Activated CD8-positive, alpha-beta T cell treated with anti-CD3 and anti-CD28 coated beads, Interleukin-2, amount 10 ng/mL, durations not matched to agents 7 days and 5 days (primary cell): ENCODE measurements around the gene BSX. TPM values are rescaled to one million over a fixed set of nuclear protein-coding genes. Genes with fewer than 3 reads are reported as not detected.

Experiments used
- ATAC-seq: fragments of 150-1000 bp; cut with Tn5 transposase; one replicate; pipeline ENCODE4 v1.10.0; 2021; ENCODE audit warnings: moderate library complexity
- CTCF ChIA-PET: fragments of 350-600 bp; sonication (Branson Sonifier 250); formaldehyde crosslinking; loops from one replicate; lab custom pipeline; 2021; ENCODE audit warnings: antibody characterized with exemption; lab: Charles Lee
- POLR2A ChIA-PET: fragments of 350-600 bp; sonication (Branson Sonifier 250); formaldehyde crosslinking; loops from one replicate; lab custom pipeline; 2021; ENCODE audit warnings: antibody characterized with exemption; lab: Charles Lee
- DNase-seq: peaks from one replicate; pipeline ENCODE4 v3.0.0-alpha.2; 2020
- H3K27ac Mint-ChIP-seq: one replicate; pipeline ENCODE4 v1.8.0; 2021; ENCODE audit warnings: mild to moderate bottlenecking, mixed read lengths
- H3K27me3 Mint-ChIP-seq: one replicate; pipeline ENCODE4 v1.8.0; 2021; ENCODE audit warnings: low read depth, mixed read lengths
- H3K36me3 Mint-ChIP-seq: one replicate; pipeline ENCODE4 v1.8.0; 2021; ENCODE audit warnings: low read depth, mixed read lengths
- H3K4me1 Mint-ChIP-seq: one replicate; pipeline ENCODE4 v1.8.0; 2021; ENCODE audit warnings: low read depth, mixed read lengths
- H3K4me3 Mint-ChIP-seq: one replicate; pipeline ENCODE4 v1.8.0; 2021; ENCODE audit warnings: mild to moderate bottlenecking, mixed read lengths
- H3K9me3 Mint-ChIP-seq: one replicate; pipeline ENCODE4 v1.8.0; 2022; ENCODE audit warnings: mixed read lengths; ENCODE audit not compliant: insufficient read depth
- total RNA-seq, 2 experiments: library from RNA; stranded (reverse); gene quantifications; one replicate each; pipeline ENCODE4 v1.2.3, GENCODE V29; 2021

Gene BSX
- total RNA-seq: not detected

DNA sequence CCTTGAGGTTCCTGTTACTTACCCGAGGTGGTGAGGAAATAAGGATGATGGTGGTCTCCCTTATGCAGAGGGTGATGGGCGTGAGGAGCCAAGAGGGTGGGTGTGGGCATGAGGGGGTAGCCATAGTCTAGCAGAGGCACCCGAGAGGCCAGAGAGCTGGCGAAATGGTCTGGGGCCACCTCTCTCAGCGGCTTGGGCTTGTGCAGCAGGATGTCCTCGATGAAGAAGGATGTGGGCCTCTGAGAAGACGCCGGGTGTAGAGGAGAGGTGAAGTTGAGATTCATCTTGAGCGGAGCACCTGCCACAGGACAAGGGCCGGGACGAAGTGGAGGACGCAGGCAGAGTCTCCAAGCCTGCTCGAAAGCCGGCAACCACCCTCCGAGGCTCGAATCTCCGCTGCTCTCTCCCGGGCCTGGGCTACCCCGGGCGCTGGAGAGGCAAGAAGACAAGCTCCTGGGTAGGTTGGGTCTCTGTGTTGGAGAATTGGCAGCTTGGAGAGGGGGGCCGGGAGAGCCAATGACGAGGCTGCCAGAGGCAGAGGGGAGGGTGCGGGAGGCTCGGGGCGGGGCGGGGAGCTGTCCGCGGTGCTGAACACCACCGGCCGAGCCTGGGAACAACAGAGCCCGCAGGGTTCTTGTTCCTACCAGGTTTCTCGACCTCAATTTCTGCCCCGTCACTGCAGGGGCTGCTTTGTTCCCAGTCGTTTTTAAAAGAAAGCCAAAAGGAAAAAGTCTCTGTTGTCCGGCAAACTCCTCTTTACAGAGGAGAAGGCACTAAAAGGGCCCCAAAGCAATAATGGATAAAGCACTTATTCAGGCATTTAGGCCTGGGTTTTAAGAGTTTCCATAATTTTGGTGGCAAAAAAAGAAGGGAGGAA is at the start of gene BSX:
Gene BSX, minus strand, starts transcription at position 447 of the 877 bp plus-strand sequence. Its CDS starts 163 bp downstream, at position 284.
- peaks cover 31% of the 10 kb centered on the region for H3K4me1 Mint-ChIP-seq
- H3K27ac Mint-ChIP-seq: no peak within 1 kb of the TSS
- ChIA-PET CTCF (interaction anchor here (1.9 kb wide), 1 partner anchor 39 kb away, joined by 8 read pairs; no protein-coding TSS in a partner anchor), POLR2A (interaction anchor here (0.7 kb wide), 1 partner anchor 100 kb away, joined by 3 read pairs; no protein-coding TSS in a partner anchor)
- peak; percentile 72 for DNase-seq
- no peaks in the 10 kb centered on the region for H3K9me3 Mint-ChIP-seq
- peaks cover 87% of the 10 kb centered on the region for H3K27me3 Mint-ChIP-seq
- no peak within 1 kb of the TSS for H3K4me3 Mint-ChIP-seq
- ATAC-seq: peak; percentile 74
- peaks cover 5% of the 10 kb centered on the region for H3K36me3 Mint-ChIP-seq

GRCh38 chr11:123030517-123030916 is 48.9 kb upstream of the BSX start:
- H3K4me1 Mint-ChIP-seq: peaks cover 7% of the 10 kb centered on the region
- H3K36me3 Mint-ChIP-seq: no peaks in the 10 kb centered on the region
- CTCF ChIA-PET: interaction anchor here (1.1 to 1.6 kb wide), 5 partner anchors 8 to 177 kb away, joined by 3 to 7 read pairs (median 4); no protein-coding TSS in a partner anchor
- H3K4me3 Mint-ChIP-seq: no peak overlapping the region
- no peak overlapping the region for H3K27ac Mint-ChIP-seq
- POLR2A ChIA-PET: no interaction called here
- ATAC-seq (no peak), DNase-seq (no peak)
- peaks cover 5% of the 10 kb centered on the region for H3K27me3 Mint-ChIP-seq
- no peaks in the 10 kb centered on the region for H3K9me3 Mint-ChIP-seq

DNA sequence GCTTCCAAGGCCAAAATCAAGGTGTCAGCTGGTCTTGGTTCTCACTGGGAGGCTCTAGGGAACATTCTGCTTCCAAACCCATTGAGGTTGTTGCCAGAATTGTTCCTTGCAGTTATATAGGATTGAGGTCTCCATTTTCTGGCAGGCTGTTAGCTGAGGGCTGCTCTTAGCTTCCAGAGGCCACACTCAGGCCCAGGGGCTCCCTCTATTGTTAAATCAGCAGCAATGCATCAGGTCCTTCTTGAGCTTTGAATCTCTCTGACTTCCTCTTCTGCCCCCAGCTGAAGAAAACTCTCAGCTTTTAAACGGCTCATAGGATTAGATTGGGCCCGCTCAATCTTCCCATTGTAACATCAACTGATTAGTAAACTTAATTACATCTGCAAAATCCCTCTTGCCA is 39.3 kb upstream of the BSX start:
- ChIA-PET POLR2A (no interaction called here), CTCF (interaction anchor here (0.6 to 7.6 kb wide), 66 partner anchors 10 to 441 kb away, joined by 3 to 152 read pairs (median 4); partner anchors contain the start of gene BSX)
- Mint-ChIP-seq H3K27me3 (peaks cover 16% of the 10 kb centered on the region), H3K36me3 (no peaks in the 10 kb centered on the region), H3K9me3 (no peaks in the 10 kb centered on the region), H3K27ac (no peak overlapping the region), H3K4me1 (peaks cover 7% of the 10 kb centered on the region), H3K4me3 (no peak overlapping the region)
- ATAC-seq (peak; percentile 74), DNase-seq (peak; percentile 53)

- H3K4me1 Mint-ChIP-seq: peaks cover 7% of the 10 kb centered on the region
- peaks cover 21% of the 10 kb centered on the region for H3K27me3 Mint-ChIP-seq
- DNase-seq (no peak), ATAC-seq (no peak)
- H3K4me3 Mint-ChIP-seq: no peak overlapping the region
- no peaks in the 10 kb centered on the region for H3K9me3 Mint-ChIP-seq
- H3K36me3 Mint-ChIP-seq: no peaks in the 10 kb centered on the region
- H3K27ac Mint-ChIP-seq: no peak overlapping the region
- POLR2A ChIA-PET: no interaction called here
- CTCF ChIA-PET: interaction anchor here (7.6 kb wide), 1 partner anchor 154 kb away, joined by 152 read pairs; no protein-coding TSS in a partner anchor
Measured at GRCh38 chr11:123018702-123019101, 37.1 kb upstream of the BSX start.

DNA sequence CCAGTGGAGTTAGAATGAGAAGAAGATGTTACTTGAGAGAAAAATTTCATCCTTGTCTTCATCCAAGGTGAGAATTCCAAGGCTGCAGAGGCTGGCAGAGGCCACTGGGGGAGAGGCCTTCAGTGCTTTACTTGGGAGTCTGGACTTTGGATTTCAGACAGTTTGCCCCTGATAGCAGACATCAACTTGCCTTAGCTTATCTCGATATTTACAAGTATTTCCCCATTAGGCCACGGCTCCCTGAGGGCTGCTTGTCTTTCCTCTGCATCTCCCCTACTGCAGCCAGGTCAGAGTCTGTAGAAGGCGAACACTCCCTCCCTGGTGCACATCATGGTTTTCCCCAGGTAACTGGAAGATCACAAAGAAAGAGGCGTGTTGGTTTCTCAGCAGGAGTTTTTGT is 29.9 kb upstream of the BSX start:
- no peak for DNase-seq
- no peaks in the 10 kb centered on the region for H3K9me3 Mint-ChIP-seq
- no peak overlapping the region for H3K4me3 Mint-ChIP-seq
- H3K4me1 Mint-ChIP-seq: no peaks in the 10 kb centered on the region
- ATAC-seq: no peak
- H3K27me3 Mint-ChIP-seq: peaks cover 15% of the 10 kb centered on the region
- CTCF ChIA-PET: interaction anchor here (1.7 to 3.0 kb wide), 3 partner anchors 9 to 148 kb away, joined by 3 to 11 read pairs (median 9); no protein-coding TSS in a partner anchor
- POLR2A ChIA-PET: no interaction called here
- H3K27ac Mint-ChIP-seq: no peak overlapping the region
- no peaks in the 10 kb centered on the region for H3K36me3 Mint-ChIP-seq

- DNase-seq (no peak), ATAC-seq (no peak)
- ChIA-PET CTCF (no interaction called here), POLR2A (no interaction called here)
- Mint-ChIP-seq H3K36me3 (no peaks in the 10 kb centered on the region), H3K4me1 (no peaks in the 10 kb centered on the region), H3K4me3 (no peak overlapping the region), H3K9me3 (no peaks in the 10 kb centered on the region), H3K27ac (no peak overlapping the region), H3K27me3 (peaks cover 2% of the 10 kb centered on the region)
Measured at GRCh38 chr11:123006860-123007542, 25.4 kb upstream of the BSX start.

- Mint-ChIP-seq H3K4me1 (no peaks in the 10 kb centered on the region), H3K9me3 (no peaks in the 10 kb centered on the region), H3K27ac (no peak overlapping the region), H3K4me3 (no peak overlapping the region), H3K36me3 (no peaks in the 10 kb centered on the region), H3K27me3 (peaks cover 8% of the 10 kb centered on the region)
- no peak for DNase-seq
- POLR2A ChIA-PET: no interaction called here
- no peak for ATAC-seq
- CTCF ChIA-PET: interaction anchor here (0.9 to 1.0 kb wide), 2 partner anchors 20 to 140 kb away, joined by 3 read pairs; no protein-coding TSS in a partner anchor
Measured at GRCh38 chr11:123000721-123001120, 19.1 kb upstream of the BSX start.

GRCh38 chr11:122998727-122999366 is 17.2 kb upstream of the BSX start:
- DNase-seq: no peak
- ChIA-PET POLR2A (no interaction called here), CTCF (no interaction called here)
- no peak overlapping the region for H3K4me3 Mint-ChIP-seq
- no peak for ATAC-seq
- peaks cover 16% of the 10 kb centered on the region for H3K27me3 Mint-ChIP-seq
- no peak overlapping the region for H3K27ac Mint-ChIP-seq
- H3K9me3 Mint-ChIP-seq: no peaks in the 10 kb centered on the region
- H3K36me3 Mint-ChIP-seq: no peaks in the 10 kb centered on the region
- no peaks in the 10 kb centered on the region for H3K4me1 Mint-ChIP-seq

DNA sequence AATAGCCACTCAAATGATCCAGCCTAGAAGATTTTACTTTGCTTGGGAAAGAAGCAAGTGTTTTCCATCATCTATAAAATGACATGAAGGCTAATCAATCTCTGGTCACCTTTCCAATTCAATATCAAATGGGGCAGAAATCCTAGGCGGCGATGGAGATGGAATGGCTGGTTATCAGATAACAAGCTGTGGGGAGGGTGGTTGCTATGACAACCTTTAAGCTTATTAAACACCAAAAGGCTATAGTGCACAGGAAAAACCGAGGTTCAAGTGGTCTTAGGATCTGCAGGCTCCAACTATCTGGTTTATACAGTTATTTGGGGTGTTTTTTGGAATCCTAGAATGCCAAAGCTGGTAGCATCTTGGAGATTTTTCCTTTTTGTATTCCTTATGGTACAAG is 13.9 kb upstream of the BSX start:
- ATAC-seq (no peak), DNase-seq (no peak)
- Mint-ChIP-seq H3K4me1 (no peaks in the 10 kb centered on the region), H3K27me3 (peaks cover 20% of the 10 kb centered on the region), H3K27ac (no peak overlapping the region), H3K9me3 (no peaks in the 10 kb centered on the region), H3K36me3 (no peaks in the 10 kb centered on the region), H3K4me3 (no peak overlapping the region)
- ChIA-PET CTCF (no interaction called here), POLR2A (no interaction called here)

GRCh38 chr11:122984186-122985011 is 2.8 kb upstream of the BSX start:
- ChIA-PET CTCF (interaction anchor here (1.0 to 2.1 kb wide), 3 partner anchors 37 to 262 kb away, joined by 3 to 6 read pairs (median 5); no protein-coding TSS in a partner anchor), POLR2A (no interaction called here)
- peak; percentile 46 for ATAC-seq
- no peak for DNase-seq
- peaks cover 18% of the 10 kb centered on the region for H3K4me1 Mint-ChIP-seq
- no peaks in the 10 kb centered on the region for H3K9me3 Mint-ChIP-seq
- peak overlapping the region; percentile 77 for H3K4me3 Mint-ChIP-seq
- no peak overlapping the region for H3K27ac Mint-ChIP-seq
- peaks cover 76% of the 10 kb centered on the region for H3K27me3 Mint-ChIP-seq
- no peaks in the 10 kb centered on the region for H3K36me3 Mint-ChIP-seq
